SU-DHL-6 (cell line): Measurements from ENCODE around the gene CAPN8.

Experiments
- EZH2phosphoT487 ChIP-seq: fragments of 200-600 bp; sonication (generic), shearing (Covaris generic); conservative IDR thresholded peaks from 2 replicates; pipeline ENCODE4 v1.6.1; 2018; ENCODE audit warnings: mild to moderate bottlenecking, antibody characterized with exemption, low read length, moderate library complexity, mixed read lengths
- TF ChIP-seq, protein P1 (sequence below): fragments of 200-600 bp; sonication (generic); IDR thresholded peaks from one replicate; pipeline ENCODE4 v1.5.1; 2017; ENCODE audit warnings: antibody characterized with exemption, mild to moderate bottlenecking, low read length, moderate library complexity; ENCODE audit not compliant: insufficient read depth, poor library complexity, severe bottlenecking

DNA sequence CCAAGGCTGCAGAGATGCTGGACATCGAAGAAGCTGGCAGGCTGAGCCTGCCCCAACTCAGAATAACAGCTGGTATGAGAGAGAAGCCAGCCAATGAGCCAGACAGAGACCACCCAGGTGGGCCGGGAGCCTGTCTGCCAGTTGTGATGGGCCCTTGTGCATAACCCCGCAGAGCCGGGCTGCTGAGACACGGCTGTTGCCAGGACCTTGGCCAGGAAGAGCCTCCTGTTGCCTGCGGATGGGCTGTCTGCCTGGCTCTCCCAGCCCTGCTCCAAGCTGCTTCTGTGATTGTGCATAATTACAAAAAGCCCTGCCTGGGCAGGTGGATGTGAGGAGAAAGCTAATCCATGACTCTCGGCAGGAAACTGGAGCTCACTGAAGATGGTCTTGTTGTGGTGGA, 126.5 kb downstream of the CAPN8 start:
- TF ChIP-seq, protein P1, sequence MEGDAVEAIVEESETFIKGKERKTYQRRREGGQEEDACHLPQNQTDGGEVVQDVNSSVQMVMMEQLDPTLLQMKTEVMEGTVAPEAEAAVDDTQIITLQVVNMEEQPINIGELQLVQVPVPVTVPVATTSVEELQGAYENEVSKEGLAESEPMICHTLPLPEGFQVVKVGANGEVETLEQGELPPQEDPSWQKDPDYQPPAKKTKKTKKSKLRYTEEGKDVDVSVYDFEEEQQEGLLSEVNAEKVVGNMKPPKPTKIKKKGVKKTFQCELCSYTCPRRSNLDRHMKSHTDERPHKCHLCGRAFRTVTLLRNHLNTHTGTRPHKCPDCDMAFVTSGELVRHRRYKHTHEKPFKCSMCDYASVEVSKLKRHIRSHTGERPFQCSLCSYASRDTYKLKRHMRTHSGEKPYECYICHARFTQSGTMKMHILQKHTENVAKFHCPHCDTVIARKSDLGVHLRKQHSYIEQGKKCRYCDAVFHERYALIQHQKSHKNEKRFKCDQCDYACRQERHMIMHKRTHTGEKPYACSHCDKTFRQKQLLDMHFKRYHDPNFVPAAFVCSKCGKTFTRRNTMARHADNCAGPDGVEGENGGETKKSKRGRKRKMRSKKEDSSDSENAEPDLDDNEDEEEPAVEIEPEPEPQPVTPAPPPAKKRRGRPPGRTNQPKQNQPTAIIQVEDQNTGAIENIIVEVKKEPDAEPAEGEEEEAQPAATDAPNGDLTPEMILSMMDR: no peak
- no peak for TF ChIP-seq EZH2phosphoT487
